ENCODE data around the gene GBE1.
"Not testable (repeated sequence)": the region's sequence is repeated elsewhere in the genome, so short reads cannot be mapped to it uniquely, and the experiment has no call there.

Gene GBE1

GRCh38 chr3:81770710-81771109 lies 9.3 kb upstream of the GBE1 start:
- no peaks in the 10 kb centered on the region for H3K4me1 ChIP-seq (ENCODE audit: control insufficient read depth, insufficient read depth, low read length, unreplicated experiment)
- H3K4me3 ChIP-seq (ENCODE audit: low read depth, low read length), result no peak overlapping the region
- H3K27me3 ChIP-seq (ENCODE audit: insufficient read depth, low read length), result no peaks in the 10 kb centered on the region
- H3K36me3 ChIP-seq (ENCODE audit: insufficient read depth, low read length), result no peaks in the 10 kb centered on the region
- no peak overlapping the region for H3K27ac ChIP-seq (ENCODE audit: low read depth, low read length)
- no peaks in the 10 kb centered on the region for H3K79me2 ChIP-seq (ENCODE audit: control insufficient read depth, insufficient read depth, low read length, unreplicated experiment)
- no peak overlapping the region for H2AFZ ChIP-seq (ENCODE audit: low read length, unreplicated experiment)

GRCh38 chr3:81769299-81769698 lies 7.9 kb upstream of the GBE1 start:
- H3K36me3 ChIP-seq (ENCODE audit: insufficient read depth, low read length), result no peaks in the 10 kb centered on the region
- H2AFZ ChIP-seq (ENCODE audit: low read length, unreplicated experiment), result no peak overlapping the region
- no peaks in the 10 kb centered on the region for H3K79me2 ChIP-seq (ENCODE audit: control insufficient read depth, insufficient read depth, low read length, unreplicated experiment)
- H3K27ac ChIP-seq (ENCODE audit: low read depth, low read length), result no peak overlapping the region
- H3K4me3 ChIP-seq (ENCODE audit: low read depth, low read length), result no peak overlapping the region
- peaks cover 11% of the 10 kb centered on the region for H3K4me1 ChIP-seq (ENCODE audit: control insufficient read depth, insufficient read depth, low read length, unreplicated experiment)
- no peaks in the 10 kb centered on the region for H3K27me3 ChIP-seq (ENCODE audit: insufficient read depth, low read length)

- not testable (repeated sequence) for H2AFZ ChIP-seq (ENCODE audit: low read length, unreplicated experiment); H3K27ac ChIP-seq (ENCODE audit: low read depth, low read length); H3K27me3 ChIP-seq (ENCODE audit: insufficient read depth, low read length); H3K79me2 ChIP-seq (ENCODE audit: control insufficient read depth, insufficient read depth, low read length, unreplicated experiment); H3K4me3 ChIP-seq (ENCODE audit: low read depth, low read length); H3K36me3 ChIP-seq (ENCODE audit: insufficient read depth, low read length)
- peaks cover 17% of the 10 kb centered on the region for H3K4me1 ChIP-seq (ENCODE audit: control insufficient read depth, insufficient read depth, low read length, unreplicated experiment)
Measured at GRCh38 chr3:81767250-81767859, 5.9 kb upstream of the GBE1 start.

GRCh38 chr3:81765400-81765799 lies 4.0 kb upstream of the GBE1 start:
- peaks cover 23% of the 10 kb centered on the region for H3K4me1 ChIP-seq (ENCODE audit: control insufficient read depth, insufficient read depth, low read length, unreplicated experiment)
- H3K27me3 ChIP-seq (ENCODE audit: insufficient read depth, low read length), result no peaks in the 10 kb centered on the region
- no peak overlapping the region for H2AFZ ChIP-seq (ENCODE audit: low read length, unreplicated experiment)
- peak overlapping the region; percentile 44; the same call in 1 of the 2 replicates for H3K27ac ChIP-seq (ENCODE audit: low read depth, low read length)
- no peak overlapping the region for H3K4me3 ChIP-seq (ENCODE audit: low read depth, low read length)
- peaks cover 3% of the 10 kb centered on the region for H3K79me2 ChIP-seq (ENCODE audit: control insufficient read depth, insufficient read depth, low read length, unreplicated experiment)
- no peaks in the 10 kb centered on the region for H3K36me3 ChIP-seq (ENCODE audit: insufficient read depth, low read length)

GRCh38 chr3:81764665-81765064 lies 3.2 kb upstream of the GBE1 start:
- peaks cover 11% of the 10 kb centered on the region for H3K79me2 ChIP-seq (ENCODE audit: control insufficient read depth, insufficient read depth, low read length, unreplicated experiment)
- H3K27me3 ChIP-seq (ENCODE audit: insufficient read depth, low read length), result no peaks in the 10 kb centered on the region
- H3K27ac ChIP-seq (ENCODE audit: low read depth, low read length), result peak overlapping the region; percentile 44
- peaks cover 23% of the 10 kb centered on the region for H3K4me1 ChIP-seq (ENCODE audit: control insufficient read depth, insufficient read depth, low read length, unreplicated experiment)
- H3K4me3 ChIP-seq (ENCODE audit: low read depth, low read length), result no peak overlapping the region
- no peaks in the 10 kb centered on the region for H3K36me3 ChIP-seq (ENCODE audit: insufficient read depth, low read length)
- no peak overlapping the region for H2AFZ ChIP-seq (ENCODE audit: low read length, unreplicated experiment)

- Histone ChIP-seq H3K4me1 (ENCODE audit: control insufficient read depth, insufficient read depth, low read length, unreplicated experiment) (peaks cover 29% of the 10 kb centered on the region), H3K79me2 (ENCODE audit: control insufficient read depth, insufficient read depth, low read length, unreplicated experiment) (peaks cover 17% of the 10 kb centered on the region)
Measured at GRCh38 chr3:81764002-81764401, 2.6 kb upstream of the GBE1 start.

GRCh38 chr3:81763001-81763400 lies 1.6 kb upstream of the GBE1 start:
- Histone ChIP-seq H3K27ac (ENCODE audit: low read depth, low read length) (peak overlapping the region; percentile 94; the same call in 1 of the 2 replicates), H3K36me3 (ENCODE audit: insufficient read depth, low read length) (peaks cover 14% of the 10 kb centered on the region), H3K4me1 (ENCODE audit: control insufficient read depth, insufficient read depth, low read length, unreplicated experiment) (peaks cover 38% of the 10 kb centered on the region), H2AFZ (ENCODE audit: low read length, unreplicated experiment) (no peak overlapping the region), H3K79me2 (ENCODE audit: control insufficient read depth, insufficient read depth, low read length, unreplicated experiment) (peaks cover 27% of the 10 kb centered on the region), H3K4me3 (ENCODE audit: low read depth, low read length) (no peak overlapping the region), H3K27me3 (ENCODE audit: insufficient read depth, low read length) (no peaks in the 10 kb centered on the region)

More at GRCh38 chr3:81764002-81764401, 2.6 kb upstream of the GBE1 start:
- Histone ChIP-seq H2AFZ (ENCODE audit: low read length, unreplicated experiment) (no peak overlapping the region), H3K36me3 (ENCODE audit: insufficient read depth, low read length) (peaks cover 6% of the 10 kb centered on the region), H3K27ac (ENCODE audit: low read depth, low read length) (no peak overlapping the region), H3K27me3 (ENCODE audit: insufficient read depth, low read length) (no peaks in the 10 kb centered on the region), H3K4me3 (ENCODE audit: low read depth, low read length) (no peak overlapping the region)

- Histone ChIP-seq H3K27me3 (ENCODE audit: insufficient read depth, low read length) (no peaks in the 10 kb centered on the region), H3K79me2 (ENCODE audit: control insufficient read depth, insufficient read depth, low read length, unreplicated experiment) (peaks cover 37% of the 10 kb centered on the region), H2AFZ (ENCODE audit: low read length, unreplicated experiment) (peak overlapping the region; percentile 26), H3K27ac (ENCODE audit: low read depth, low read length) (peak overlapping the region; percentile 94), H3K4me1 (ENCODE audit: control insufficient read depth, insufficient read depth, low read length, unreplicated experiment) (peaks cover 47% of the 10 kb centered on the region), H3K4me3 (ENCODE audit: low read depth, low read length) (peak overlapping the region; percentile 87), H3K36me3 (ENCODE audit: insufficient read depth, low read length) (peaks cover 24% of the 10 kb centered on the region)
Measured at GRCh38 chr3:81761904-81762580, 597 bp upstream of the GBE1 start.

GRCh38 chr3:81760215-81760614 lies 1.2 kb downstream of the GBE1 start:
- H3K27me3 ChIP-seq (ENCODE audit: insufficient read depth, low read length), result no peaks in the 10 kb centered on the region
- peak overlapping the region; percentile 94 for H3K27ac ChIP-seq (ENCODE audit: low read depth, low read length)
- H3K36me3 ChIP-seq (ENCODE audit: insufficient read depth, low read length), result peaks cover 39% of the 10 kb centered on the region
- H3K4me1 ChIP-seq (ENCODE audit: control insufficient read depth, insufficient read depth, low read length, unreplicated experiment), result peaks cover 49% of the 10 kb centered on the region
- peaks cover 54% of the 10 kb centered on the region for H3K79me2 ChIP-seq (ENCODE audit: control insufficient read depth, insufficient read depth, low read length, unreplicated experiment)
- no peak overlapping the region for H2AFZ ChIP-seq (ENCODE audit: low read length, unreplicated experiment)
- H3K4me3 ChIP-seq (ENCODE audit: low read depth, low read length), result peak overlapping the region; percentile 87

GRCh38 chr3:81758771-81759170 lies 2.7 kb downstream of the GBE1 start:
- Histone ChIP-seq H3K27ac (ENCODE audit: low read depth, low read length) (peak overlapping the region; percentile 94), H3K79me2 (ENCODE audit: control insufficient read depth, insufficient read depth, low read length, unreplicated experiment) (peaks cover 68% of the 10 kb centered on the region), H3K4me1 (ENCODE audit: control insufficient read depth, insufficient read depth, low read length, unreplicated experiment) (peaks cover 40% of the 10 kb centered on the region), H3K4me3 (ENCODE audit: low read depth, low read length) (peak overlapping the region; percentile 87), H3K36me3 (ENCODE audit: insufficient read depth, low read length) (peaks cover 54% of the 10 kb centered on the region)
- H2AFZ ChIP-seq (ENCODE audit: low read length, unreplicated experiment); H3K27me3 ChIP-seq (ENCODE audit: insufficient read depth, low read length): not testable (repeated sequence)

- peaks cover 59% of the 10 kb centered on the region for H3K36me3 ChIP-seq (ENCODE audit: insufficient read depth, low read length)
- peaks cover 40% of the 10 kb centered on the region for H3K4me1 ChIP-seq (ENCODE audit: control insufficient read depth, insufficient read depth, low read length, unreplicated experiment)
- no peak overlapping the region for H2AFZ ChIP-seq (ENCODE audit: low read length, unreplicated experiment)
- H3K4me3 ChIP-seq (ENCODE audit: low read depth, low read length), result peak overlapping the region; percentile 87
- H3K79me2 ChIP-seq (ENCODE audit: control insufficient read depth, insufficient read depth, low read length, unreplicated experiment), result peaks cover 73% of the 10 kb centered on the region
- H3K27me3 ChIP-seq (ENCODE audit: insufficient read depth, low read length), result no peaks in the 10 kb centered on the region
- peak overlapping the region; percentile 94 for H3K27ac ChIP-seq (ENCODE audit: low read depth, low read length)
Measured at GRCh38 chr3:81758275-81758674, 3.2 kb downstream of the GBE1 start.
